Esophagus muscularis mucosa (tissue), 4 donors: ENCODE results near the gene SARS1. TPM values are rescaled to one million over a fixed set of nuclear protein-coding genes. Genes with fewer than 3 reads are reported as not detected.
A peak's percentile ranks its signal among the peaks of the same experiment; 100 is the strongest.

Experiments
- DNase-seq: peaks from one replicate; pipeline ENCODE4 v3.0.0-alpha.2; 2017; ENCODE audit errors: extremely low spot score
- H3K27ac ChIP-seq, 4 donors: fragments of 200-600 bp; sonication (generic); replicated peaks in 1 of 4; 1 replicate in 3 of 4; 2 replicates in 1 of 4; pipeline ENCODE4 v1.5.1; 2016 to 2019; ENCODE audit warnings: mild to moderate bottlenecking in 1 of 4
- H3K27me3 ChIP-seq, 4 donors: fragments of 200-600 bp; sonication (generic); one replicate each; pipeline versions ENCODE4 v1.5.1 to v1.6.0; 2016 to 2019
- H3K36me3 ChIP-seq, 4 donors: fragments of 200-600 bp; sonication (generic); one replicate each; pipeline ENCODE4 v1.5.1; 2016 to 2019
- H3K4me1 ChIP-seq, 4 donors: fragments of 200-600 bp; sonication (generic); one replicate each; pipeline ENCODE4 v1.5.1; 2016 to 2019
- H3K4me3 ChIP-seq, 4 donors: fragments of 200-600 bp; sonication (generic); 1 replicate in 2 of 4; 2 replicates in 2 of 4; pipeline ENCODE4 v1.5.1; 2016 to 2019; ENCODE audit warnings: mild to moderate bottlenecking in 4 of 4, moderate library complexity in 1 of 4
- H3K9me3 ChIP-seq, 4 donors: fragments of 200-600 bp; sonication (generic); 1 replicate in 3 of 4; 2 replicates in 1 of 4; pipeline ENCODE4 v1.5.1; 2016 to 2019
- EP300 ChIP-seq: sonication (generic); formaldehyde crosslinking; IDR thresholded peaks from one replicate; pipeline ENCODE4 v1.6.1; 2017; ENCODE audit warnings: antibody characterized with exemption
- POLR2A ChIP-seq: fragments of 450-650 bp; IDR thresholded peaks from one replicate; pipeline ENCODE4 v1.6.1; 2017; ENCODE audit warnings: antibody characterized with exemption, moderate library complexity, mild to moderate bottlenecking, low read depth
- POLR2AphosphoS5 ChIP-seq, 2 donors: sonication (generic); formaldehyde crosslinking; IDR thresholded peaks; one replicate each; pipeline ENCODE4 v1.6.1; 2017; ENCODE audit warnings: antibody characterized with exemption in 2 of 2
- WGBS: methylation state at CpG from one replicate; pipeline ENCODE4 v1.1.5; 2018; 5-methylcytosine and 5-hydroxymethylcytosine counted together
- intact Hi-C: fragments of 100-400 bp; cut with DNase I; formaldehyde crosslinking; loops from one replicate; pipeline ENCODE4 v1.15.1; 2023
- total RNA-seq, 4 donors: library from RNA; depleted of rRNA; stranded (reverse); fragments of >200 nt; gene quantifications; one replicate each; pipeline versions ENCODE4 v1.1.0 to v1.2.1, GENCODE V29; 2016
- TF ChIP-seq, protein P1 (sequence below), 3 experiments: fragments of 200-600 bp in 2 of 3; fragments of 450-650 bp in 1 of 3; sonication (generic) in 2 of 3; IDR thresholded peaks; one replicate each; pipeline ENCODE4 v1.5.1; 2017 to 2019; ENCODE audit warnings: antibody characterized with exemption in 3 of 3, mild to moderate bottlenecking in 2 of 3, moderate library complexity in 1 of 3

Gene SARS1
- total RNA-seq, 4 donors from 2014 or later: 125 to 180 (median 144) TPM

DNA sequence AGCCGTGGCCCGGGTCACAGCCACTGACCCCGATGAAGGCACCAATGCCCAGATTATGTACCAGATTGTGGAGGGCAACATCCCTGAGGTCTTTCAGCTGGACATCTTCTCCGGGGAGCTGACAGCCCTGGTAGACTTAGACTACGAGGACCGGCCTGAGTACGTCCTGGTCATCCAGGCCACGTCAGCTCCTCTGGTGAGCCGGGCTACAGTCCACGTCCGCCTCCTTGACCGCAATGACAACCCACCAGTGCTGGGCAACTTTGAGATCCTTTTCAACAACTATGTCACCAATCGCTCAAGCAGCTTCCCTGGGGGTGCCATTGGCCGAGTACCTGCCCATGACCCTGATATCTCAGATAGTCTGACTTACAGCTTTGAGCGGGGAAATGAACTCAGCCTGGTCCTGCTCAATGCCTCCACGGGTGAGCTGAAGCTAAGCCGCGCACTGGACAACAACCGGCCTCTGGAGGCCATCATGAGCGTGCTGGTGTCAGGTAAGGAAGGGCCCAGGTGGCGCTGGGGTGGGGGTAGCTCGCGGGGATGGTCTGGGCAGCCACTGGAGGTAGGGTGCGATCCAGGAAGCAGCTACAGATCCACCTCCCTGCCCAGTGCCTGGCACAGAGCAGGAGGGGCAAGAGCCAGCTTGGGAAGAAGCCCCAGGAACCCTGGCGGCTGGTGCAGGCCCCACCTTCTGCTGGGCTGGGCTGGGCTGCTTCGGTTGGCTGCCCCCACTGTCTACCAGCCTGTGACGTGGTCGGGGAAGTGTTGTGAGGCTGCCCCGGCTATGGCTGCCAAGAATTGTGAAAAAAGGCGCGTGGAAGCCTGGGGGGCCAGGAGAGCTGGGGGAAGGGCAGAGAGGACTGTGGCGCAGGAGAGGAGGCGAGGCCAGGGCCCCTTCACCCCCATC, 39.4 kb downstream of the SARS1 start:
- Histone ChIP-seq H3K4me1 (peaks cover 29 to 70% (median 54%) of the 10 kb centered on the region in 4 donors), H3K9me3 (no peaks in the 10 kb centered on the region), H3K36me3 (no peaks in the 10 kb centered on the region), H3K27me3 (no peaks in the 10 kb centered on the region), H3K4me3 (peak overlapping the region; percentile 29 to 45 (median 34)), H3K27ac (peak overlapping the region; percentile 86 to 90 (median 89))
- no peak for DNase-seq
- TF ChIP-seq, protein P1, sequence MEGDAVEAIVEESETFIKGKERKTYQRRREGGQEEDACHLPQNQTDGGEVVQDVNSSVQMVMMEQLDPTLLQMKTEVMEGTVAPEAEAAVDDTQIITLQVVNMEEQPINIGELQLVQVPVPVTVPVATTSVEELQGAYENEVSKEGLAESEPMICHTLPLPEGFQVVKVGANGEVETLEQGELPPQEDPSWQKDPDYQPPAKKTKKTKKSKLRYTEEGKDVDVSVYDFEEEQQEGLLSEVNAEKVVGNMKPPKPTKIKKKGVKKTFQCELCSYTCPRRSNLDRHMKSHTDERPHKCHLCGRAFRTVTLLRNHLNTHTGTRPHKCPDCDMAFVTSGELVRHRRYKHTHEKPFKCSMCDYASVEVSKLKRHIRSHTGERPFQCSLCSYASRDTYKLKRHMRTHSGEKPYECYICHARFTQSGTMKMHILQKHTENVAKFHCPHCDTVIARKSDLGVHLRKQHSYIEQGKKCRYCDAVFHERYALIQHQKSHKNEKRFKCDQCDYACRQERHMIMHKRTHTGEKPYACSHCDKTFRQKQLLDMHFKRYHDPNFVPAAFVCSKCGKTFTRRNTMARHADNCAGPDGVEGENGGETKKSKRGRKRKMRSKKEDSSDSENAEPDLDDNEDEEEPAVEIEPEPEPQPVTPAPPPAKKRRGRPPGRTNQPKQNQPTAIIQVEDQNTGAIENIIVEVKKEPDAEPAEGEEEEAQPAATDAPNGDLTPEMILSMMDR (IDR thresholded peaks at IDR 0.05): no peak
- TF ChIP-seq POLR2A: no peak
- TF ChIP-seq EP300: no peak
- TF ChIP-seq POLR2AphosphoS5 (IDR thresholded peaks at IDR 0.05): peak; percentile 18 to 48
- intact Hi-C loops: no loop called here
- WGBS: 71% methylated on average over 16 of the region's 33 CpGs

DNA sequence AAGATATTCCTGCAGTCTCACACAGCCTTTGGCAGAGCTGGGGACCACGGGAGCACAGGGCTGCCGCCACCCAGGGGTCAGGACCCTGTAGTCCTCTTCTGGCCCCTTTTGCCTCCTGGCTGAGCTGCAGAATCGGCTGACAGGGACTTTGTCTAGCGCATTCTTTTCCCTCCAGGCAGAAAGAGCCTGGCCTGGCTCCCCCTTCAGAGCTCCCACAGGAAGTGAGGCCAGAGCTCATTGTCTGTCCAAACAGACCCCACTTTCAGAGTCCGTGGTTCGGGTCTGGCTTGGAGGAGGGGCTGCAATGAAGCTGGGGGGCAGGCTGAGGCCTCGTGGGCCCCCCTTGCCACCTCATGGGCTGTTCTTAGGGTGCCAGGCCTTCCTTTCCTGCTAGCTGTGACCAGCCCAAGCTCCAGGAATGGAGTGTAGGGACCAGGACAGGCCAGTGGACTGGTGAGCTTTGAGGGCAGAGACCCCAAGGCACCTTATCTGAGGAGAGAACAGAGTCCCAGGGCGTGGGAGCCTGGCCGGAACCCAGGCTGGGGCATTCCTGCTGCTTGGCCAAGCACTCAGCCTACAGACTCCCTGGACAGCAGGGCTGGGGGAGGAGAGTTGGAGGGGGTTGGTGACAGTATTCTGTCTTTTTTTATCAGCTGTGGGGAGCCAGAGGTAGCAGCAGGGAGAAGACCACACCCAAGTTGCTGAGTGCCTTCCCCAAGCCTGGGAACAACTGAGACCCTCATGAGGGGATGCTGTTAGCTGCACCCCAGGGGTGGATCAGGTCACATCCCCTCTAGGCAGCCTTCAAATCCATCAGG, 40.3 kb downstream of the SARS1 start:
- no peak for DNase-seq
- WGBS: 37% methylated on average over 5 of the region's 9 CpGs
- TF ChIP-seq POLR2AphosphoS5 (IDR thresholded peaks at IDR 0.05): no peak
- TF ChIP-seq EP300: no peak
- TF ChIP-seq POLR2A: no peak
- TF ChIP-seq, protein P1 (IDR thresholded peaks at IDR 0.05): no peak
- Histone ChIP-seq H3K4me1 (peaks cover 27 to 64% (median 49%) of the 10 kb centered on the region in 4 donors), H3K9me3 (no peaks in the 10 kb centered on the region), H3K27ac (peak overlapping the region; percentile 86 to 90 (median 89)), H3K27me3 (no peaks in the 10 kb centered on the region), H3K4me3 (peak overlapping the region; percentile 29 to 45 (median 34)), H3K36me3 (peaks cover 0 to 8% (median 7%) of the 10 kb centered on the region in 4 donors)
- intact Hi-C loops: no loop called here

DNA sequence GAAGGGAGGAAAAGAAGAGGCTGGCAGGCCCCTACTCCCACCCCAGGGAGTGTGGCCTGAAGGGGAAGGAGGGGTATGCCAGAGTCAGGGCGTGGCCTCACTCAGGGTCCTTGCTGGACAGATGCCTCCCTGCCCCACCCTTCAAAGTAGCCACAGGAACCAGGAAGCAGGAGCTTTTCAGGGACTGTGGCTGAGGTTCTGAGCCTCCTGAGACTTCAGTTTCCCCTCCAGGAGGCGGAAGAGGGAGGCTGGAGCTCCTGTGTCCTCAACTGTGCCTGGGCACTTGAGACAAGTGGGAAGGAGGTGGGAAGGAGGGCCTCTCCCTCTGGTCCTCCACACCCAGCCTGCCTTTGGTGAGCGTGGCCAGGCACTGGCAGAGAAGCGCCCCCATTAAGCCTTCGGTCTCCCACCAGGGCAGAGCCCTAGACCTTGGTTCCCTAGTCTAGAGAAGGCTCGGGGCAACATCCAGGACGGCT, 40.9 kb downstream of the SARS1 start:
- intact Hi-C loops: no loop called here

DNA sequence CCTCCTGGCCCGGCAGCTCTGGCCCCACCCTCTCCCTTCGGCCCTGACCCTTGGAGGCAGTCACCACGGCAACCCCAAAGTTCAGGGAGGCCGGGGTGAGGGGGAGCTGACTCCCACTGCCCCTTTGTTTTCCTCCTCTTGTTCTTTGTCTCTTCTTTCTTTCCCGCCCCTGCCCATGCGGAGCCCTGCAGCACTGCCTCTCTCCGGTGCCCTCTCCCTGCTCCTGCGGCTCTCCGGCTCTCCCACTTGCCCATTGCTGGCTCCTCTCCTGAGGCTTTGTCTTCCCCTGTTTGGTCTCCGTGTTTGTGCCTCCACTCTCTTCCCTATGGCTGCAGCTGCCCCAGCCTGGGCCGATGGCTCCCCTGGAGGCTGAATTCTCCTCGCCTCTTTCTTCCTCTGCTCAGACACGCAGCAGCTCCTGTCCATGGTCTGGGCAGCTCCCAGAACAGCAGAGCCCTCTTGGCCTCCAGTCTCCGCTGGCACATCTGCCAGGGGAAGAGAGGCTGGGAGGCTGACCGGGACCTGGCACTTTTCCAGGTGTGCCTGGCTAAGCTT, 41.5 kb downstream of the SARS1 start:
- Histone ChIP-seq H3K4me3 (peak overlapping the region; percentile 5 to 45 (median 30)), H3K27ac (peak overlapping the region; percentile 86 to 90 (median 89)), H3K27me3 (no peaks in the 10 kb centered on the region), H3K4me1 (peaks cover 22 to 54% (median 43%) of the 10 kb centered on the region in 4 donors), H3K9me3 (no peaks in the 10 kb centered on the region), H3K36me3 (peaks cover 0 to 17% (median 12%) of the 10 kb centered on the region in 4 donors)
- no peak for DNase-seq
- intact Hi-C loops: no loop called here
- WGBS: 72% methylated on average over 15 of the region's 15 CpGs
- no peak for TF ChIP-seq POLR2AphosphoS5 (IDR thresholded peaks at IDR 0.05)
- no peak for TF ChIP-seq EP300
- TF ChIP-seq POLR2A: no peak
- TF ChIP-seq, protein P1 (IDR thresholded peaks at IDR 0.05): peak in 1 of 3 experiments; percentile 26

More for the DNA sequence above, 40.9 kb downstream of the SARS1 start:
- Histone ChIP-seq H3K27me3 (no peaks in the 10 kb centered on the region), H3K9me3 (no peaks in the 10 kb centered on the region), H3K36me3 (peaks cover 0 to 15% (median 11%) of the 10 kb centered on the region in 4 donors), H3K4me3 (peak overlapping the region; percentile 5 to 45 (median 30)), H3K27ac (peak overlapping the region; percentile 86 to 90 (median 89)), H3K4me1 (peaks cover 24 to 60% (median 46%) of the 10 kb centered on the region in 4 donors)
- DNase-seq: no peak
- WGBS: 77% methylated on average over 7 of the region's 7 CpGs
- no peak for TF ChIP-seq EP300
- TF ChIP-seq POLR2A: no peak
- no peak for TF ChIP-seq POLR2AphosphoS5 (IDR thresholded peaks at IDR 0.05)
- TF ChIP-seq, protein P1 (IDR thresholded peaks at IDR 0.05): no peak
